K562 (cell line): Measurements from ENCODE around the gene UBE2O. TPM values are rescaled to one million over a fixed set of nuclear protein-coding genes. Genes with fewer than 3 reads are reported as not detected.

Source experiments
- BRF2 ChIP-seq: IDR thresholded peaks from 3 replicates; pipeline ENCODE4 v1.6.1; 2011; ENCODE audit warnings: borderline replicate concordance, mild to moderate bottlenecking; ENCODE audit not compliant: insufficient read length, insufficient read depth
- C11orf30 ChIP-seq: fragments of 450-650 bp; IDR thresholded peaks from 2 replicates; pipeline ENCODE4 v1.6.1; 2016; ENCODE audit warnings: low read depth, mild to moderate bottlenecking
- CUX1 ChIP-seq: fragments of 200-800 bp; sonication (Bioruptor generic); IDR thresholded peaks from 2 replicates; pipeline ENCODE4 v1.6.1; 2016; ENCODE audit warnings: missing genetic modification characterization, missing compliant biosample characterization
- DDX20 ChIP-seq: fragments of 450-650 bp; IDR thresholded peaks from 2 replicates; pipeline ENCODE4 v1.6.1; 2016; ENCODE audit warnings: missing genetic modification characterization, low read depth, mild to moderate bottlenecking, missing compliant biosample characterization, moderate library complexity
- E2F4 ChIP-seq: sonication (generic); formaldehyde crosslinking; IDR thresholded peaks from 2 replicates; pipeline ENCODE4 v1.8.0; 2022; ENCODE audit warnings: mild to moderate bottlenecking, low read depth, missing genetic modification reagents
- ESRRB ChIP-seq: fragments of 250-450 bp; sonication (Bioruptor Pico); IDR thresholded peaks from 2 replicates; pipeline ENCODE4 v1.5.0; 2020; ENCODE audit warnings: mild to moderate bottlenecking, moderate library complexity, borderline replicate concordance
- ETS1 ChIP-seq: conservative IDR thresholded peaks from 2 replicates; pipeline ENCODE4 v1.6.1; 2011; ENCODE audit warnings: low read depth, mild to moderate bottlenecking, low read length; ENCODE audit not compliant: control insufficient read depth
- HMBOX1 ChIP-seq: sonication (generic); IDR thresholded peaks from 2 replicates; pipeline ENCODE4 v1.6.1; 2016
- NCOA1 ChIP-seq: fragments of 450-650 bp; IDR thresholded peaks from 2 replicates; pipeline ENCODE4 v1.6.1; 2016; ENCODE audit warnings: low read depth
- NEUROD1 ChIP-seq: fragments of 150-350 bp; IDR thresholded peaks from 2 replicates; pipeline ENCODE4 v1.6.1; 2014; ENCODE audit warnings: borderline replicate concordance, low read length, low read depth; ENCODE audit not compliant: partially characterized antibody
- NFE2 ChIP-seq: IDR thresholded peaks from 2 replicates; pipeline ENCODE4 v1.6.1; 2014; ENCODE audit warnings: antibody characterized with exemption, low read depth
- RBM22 ChIP-seq: fragments of 200-400 bp; formaldehyde crosslinking; IDR thresholded peaks from 2 replicates; pipeline ENCODE4 v1.6.1; 2018; ENCODE audit warnings: low read length, low read depth; ENCODE audit not compliant: poor library complexity, severe bottlenecking
- SMAD1 ChIP-seq: fragments of 150-350 bp; IDR thresholded peaks from 2 replicates; pipeline ENCODE4 v1.6.1; 2014; ENCODE audit warnings: low read length, low read depth; ENCODE audit not compliant: partially characterized antibody
- TEAD2 ChIP-seq: fragments of 450-650 bp; IDR thresholded peaks from 2 replicates; pipeline ENCODE4 v1.6.1; 2016; ENCODE audit warnings: missing genetic modification characterization, control low read depth, missing compliant biosample characterization
- ZNF583 ChIP-seq: fragments of 250-450 bp; sonication (Bioruptor Pico); IDR thresholded peaks from 2 replicates; pipeline ENCODE4 v1.4.0; 2020
- polyA plus RNA-seq, 8 experiments: library from polyadenylated mRNA; depleted of rRNA in 4 of 8; stranded (reverse) in 5 of 8; unstranded in 3 of 8; fragments of >200 nt; fragmentation: Nextera tagmentation in 2 of 8; fragmentation: Illumina TruSeq in 1 of 8; extraction: Ambion mirVana in 2 of 8; extraction: Trizol in 1 of 8; gene quantifications; 2 replicates each; pipeline versions ENCODE4 v1.2.1 to v1.2.3, GENCODE V29; 2011 to 2014; ENCODE audit warnings: inconsistent platforms in 1 of 8, missing spikeins in 1 of 8
- total RNA-seq, 7 experiments: library from RNA; depleted of rRNA in 6 of 7; stranded (reverse); fragments of >200 nt in 6 of 7; fragmentation: Illumina TruSeq in 2 of 7; extraction: Trizol in 2 of 7; gene quantifications; 2 replicates each; pipeline versions ENCODE4 v1.2.1 to v1.2.3, GENCODE V29; 2011 to 2021; ENCODE audit warnings: low replicate concordance in 1 of 7

Gene UBE2O
- total and polyA plus RNA-seq, 9 of the 15 experiments (the other 6 are each of a cell fraction or from before 2014, with no cell fraction given): 1.6 to 39.7 (median 13.3) TPM

- TF ChIP-seq NFE2 (no peak), HMBOX1 (no peak), ETS1 (no peak), NCOA1 (no peak), DDX20 (tag) (no peak), C11orf30 (no peak), ZNF583 (no peak), CUX1 (CRISPR knock-in tag) (peak; percentile 80; the same call in 1 of the 2 replicates), E2F4 (CRISPR knock-in tag) (0 out of 2 replicates have a peak, but pooled peaks have one; percentile 11), NEUROD1 (no peak), SMAD1 (no peak), TEAD2 (tag) (no peak), RBM22 (peak; percentile 80), BRF2 (no peak), ESRRB (CRISPR knock-in tag) (no peak)
These were observed 66.8 kb downstream of the UBE2O start (continued) for GRCh38 chr17:76385892-76386786.
